NCI-H510A treated with DMSO at 0.1 percent for 48 hours (cell line): ENCODE measurements around the gene STX10.
"Not testable (repeated sequence)": the region's sequence is repeated elsewhere in the genome, so short reads cannot be mapped to it uniquely, and the experiment has no call there.

Source experiments
- DNase-seq: peaks from one replicate; lab custom pipeline; 2025; lab: John Stamatoyannopoulos, UW

Gene STX10, protein sequence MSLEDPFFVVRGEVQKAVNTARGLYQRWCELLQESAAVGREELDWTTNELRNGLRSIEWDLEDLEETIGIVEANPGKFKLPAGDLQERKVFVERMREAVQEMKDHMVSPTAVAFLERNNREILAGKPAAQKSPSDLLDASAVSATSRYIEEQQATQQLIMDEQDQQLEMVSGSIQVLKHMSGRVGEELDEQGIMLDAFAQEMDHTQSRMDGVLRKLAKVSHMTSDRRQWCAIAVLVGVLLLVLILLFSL

DNA sequence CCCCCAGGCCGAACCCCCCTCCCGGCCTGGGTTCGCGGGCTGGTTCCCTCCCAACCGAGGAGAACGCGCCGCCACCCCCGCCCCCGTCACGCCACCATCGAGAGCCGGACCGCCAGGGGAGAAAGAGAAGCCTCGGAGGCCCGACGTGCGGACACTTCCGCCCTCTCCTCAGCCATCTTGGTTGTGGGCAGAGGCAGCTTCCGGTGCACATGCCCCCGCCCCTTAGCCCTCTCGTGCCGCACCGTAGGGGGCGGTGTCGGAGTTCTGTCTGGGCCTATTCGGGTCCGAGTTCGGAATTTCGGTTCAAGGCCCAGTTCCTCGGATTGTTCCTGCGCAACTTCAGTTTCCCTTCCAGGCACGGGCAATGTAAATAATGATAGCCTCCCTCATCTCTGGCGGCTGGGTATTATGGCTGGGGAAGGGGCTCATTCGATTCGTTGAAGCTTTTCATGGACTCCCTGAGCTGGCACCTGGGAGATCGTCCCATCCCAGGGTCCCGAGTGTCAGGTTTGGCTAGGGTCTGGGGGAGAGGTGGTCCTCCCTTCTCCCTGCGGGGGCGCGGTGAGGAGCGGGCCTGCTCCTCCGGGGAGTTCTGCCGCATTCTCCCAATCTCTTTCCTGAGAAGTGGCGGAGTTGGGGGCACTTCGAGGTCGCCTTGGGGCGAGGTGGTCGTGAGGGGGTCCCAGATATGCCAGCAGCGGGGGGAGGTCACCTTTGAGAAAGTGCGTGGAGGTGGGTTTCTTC is at the start of gene STX10, which contains the start of gene IER2:
TSS of gene STX10 (minus strand) at position 189 of the 744 bp plus-strand sequence. CDS start 202 bp downstream, outside the sequence.
TSS of gene IER2 (plus strand) at position 225 of the 744 bp plus-strand sequence. CDS start 2,776 bp downstream, outside the sequence.
- peak; percentile 88 for DNase-seq

DNA sequence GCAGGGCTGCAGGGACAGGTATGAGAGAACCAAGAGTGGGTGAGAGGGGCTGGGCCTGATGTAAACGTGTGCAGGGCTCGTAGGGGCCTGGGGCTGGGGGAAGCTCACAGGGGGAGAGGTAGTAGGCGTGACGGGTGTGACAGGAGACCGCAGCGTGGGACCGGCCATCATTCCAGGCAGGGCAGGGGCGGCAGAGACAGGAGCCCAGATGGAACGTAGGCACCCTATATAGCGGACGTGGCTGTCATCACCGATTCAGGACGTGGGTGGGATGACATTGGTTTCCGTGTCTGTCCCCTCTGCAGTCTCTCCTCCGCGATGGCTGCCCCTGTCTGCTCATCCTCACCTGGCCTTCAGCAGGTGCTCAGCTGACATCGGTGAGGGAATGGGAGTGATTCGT is 48.5 kb upstream of the STX10 start:
- DNase-seq = no peak

DNA sequence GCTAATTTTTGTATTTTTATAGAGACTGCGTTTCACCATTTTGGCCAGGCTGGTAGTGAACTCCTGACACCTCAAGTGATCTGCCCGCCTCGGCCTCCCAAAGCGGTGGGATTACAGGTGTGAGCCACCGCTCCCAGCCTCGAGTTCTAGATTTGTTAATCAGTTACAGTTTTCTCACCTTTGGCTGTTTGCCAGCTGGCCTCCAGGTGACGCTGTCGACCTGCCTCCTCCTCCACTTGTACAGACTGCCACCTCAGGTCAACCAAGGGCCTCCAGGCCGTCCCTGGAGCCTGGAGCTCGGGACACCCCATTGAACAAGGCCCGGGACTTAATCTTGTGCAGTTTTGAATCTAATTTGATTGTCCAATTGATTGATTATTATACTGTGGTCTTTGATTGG is 45.5 kb upstream of the STX10 start:
- peak; percentile 32 for DNase-seq

DNA sequence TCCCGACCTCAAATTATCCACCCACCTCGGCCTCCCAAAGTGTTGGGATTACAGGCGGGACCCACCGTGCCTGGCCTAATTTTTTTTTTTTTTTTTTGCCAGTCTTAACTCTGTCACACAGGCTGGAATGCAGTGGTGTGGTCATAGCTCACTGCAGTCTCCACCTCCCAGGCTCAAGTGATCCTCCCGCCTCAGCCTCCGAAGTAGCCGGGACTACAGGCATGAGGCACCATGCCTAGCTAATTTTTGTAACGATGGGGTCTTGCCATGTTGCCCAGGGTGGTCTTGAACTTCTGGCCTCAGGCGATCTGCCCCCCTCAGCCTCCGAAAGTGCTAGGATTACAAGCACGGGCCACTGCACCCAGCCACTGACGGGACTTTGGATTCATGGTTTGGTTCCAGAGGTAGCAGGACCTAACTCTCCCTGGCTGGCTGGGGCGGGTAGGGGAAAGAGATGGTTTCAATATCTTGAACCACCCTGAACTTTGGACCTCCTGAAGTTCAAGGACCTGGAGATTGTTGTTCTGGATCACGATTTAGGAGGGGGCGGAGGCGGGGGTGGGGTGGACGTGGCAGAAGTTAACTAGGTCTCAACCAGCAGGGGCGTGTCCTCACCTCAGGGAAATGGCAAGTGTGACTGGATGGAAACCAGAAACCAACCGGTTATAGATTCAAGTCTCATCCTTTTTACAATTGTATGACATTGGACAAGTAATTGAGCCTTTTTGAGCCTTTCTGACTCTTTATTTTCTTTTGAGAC is 40.8 kb upstream of the STX10 start:
- no peak for DNase-seq

DNA sequence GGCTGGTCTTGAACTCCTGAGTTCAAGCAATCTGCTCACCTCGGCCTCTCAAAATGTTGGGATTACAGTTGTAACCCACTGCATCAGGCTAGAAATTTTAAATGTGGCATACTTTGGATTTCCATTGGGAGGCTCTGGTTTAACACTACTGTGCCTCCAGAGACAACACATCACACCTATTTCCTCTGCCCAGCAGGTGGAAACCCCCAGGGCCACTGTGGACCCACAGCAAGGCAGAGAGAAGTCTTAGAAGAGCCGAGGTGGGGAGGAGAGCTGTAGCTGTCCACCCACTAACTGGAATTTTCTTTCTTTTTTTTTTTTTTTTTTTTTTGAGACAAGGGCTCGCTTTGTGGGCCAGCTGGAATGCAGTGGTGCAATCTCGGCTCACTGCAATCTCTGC is 39.4 kb upstream of the STX10 start:
- no peak for DNase-seq

DNA sequence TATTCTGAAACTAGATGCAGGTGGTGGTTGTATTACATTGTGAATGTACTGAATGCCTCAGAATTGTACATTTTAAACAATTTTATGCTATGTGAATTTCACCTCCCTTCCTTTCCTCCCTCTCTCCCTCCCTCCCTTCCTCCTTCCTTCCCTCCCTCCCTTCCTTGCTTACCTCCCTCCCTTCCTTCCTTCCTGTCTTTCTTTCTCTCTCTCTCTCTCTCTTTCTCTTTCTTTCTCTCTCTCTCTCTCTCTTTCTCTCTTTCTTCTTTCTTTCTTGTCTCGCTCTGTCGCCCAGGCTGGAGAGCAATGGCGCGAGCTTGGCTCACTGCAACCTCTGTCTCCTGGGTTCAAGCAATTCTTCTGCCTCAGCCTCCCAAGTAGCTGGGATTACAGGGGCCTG is 37.2 kb upstream of the STX10 start:
- no peak for DNase-seq

DNA sequence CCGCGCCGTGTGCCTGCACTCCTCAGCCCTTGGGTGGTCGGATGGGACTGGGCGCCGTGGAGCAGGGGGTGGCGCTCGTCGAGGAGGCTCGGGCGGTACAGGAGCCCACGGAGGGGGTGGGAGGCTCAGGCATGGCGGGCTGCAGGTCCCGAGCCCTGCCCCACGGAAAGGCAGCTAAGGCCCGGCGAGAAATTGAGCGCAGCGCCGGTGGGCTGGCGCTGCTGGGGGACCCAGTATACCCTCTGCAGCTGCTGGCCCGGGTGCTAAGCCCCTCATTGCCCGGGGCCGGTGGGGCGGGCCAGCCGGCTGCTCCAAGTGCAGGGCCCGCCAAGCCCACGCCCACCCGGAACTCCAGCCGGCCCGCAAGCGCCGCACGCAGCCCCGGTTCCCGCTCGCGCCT is 36.5 kb upstream of the STX10 start:
- DNase-seq = not testable (repeated sequence)

DNA sequence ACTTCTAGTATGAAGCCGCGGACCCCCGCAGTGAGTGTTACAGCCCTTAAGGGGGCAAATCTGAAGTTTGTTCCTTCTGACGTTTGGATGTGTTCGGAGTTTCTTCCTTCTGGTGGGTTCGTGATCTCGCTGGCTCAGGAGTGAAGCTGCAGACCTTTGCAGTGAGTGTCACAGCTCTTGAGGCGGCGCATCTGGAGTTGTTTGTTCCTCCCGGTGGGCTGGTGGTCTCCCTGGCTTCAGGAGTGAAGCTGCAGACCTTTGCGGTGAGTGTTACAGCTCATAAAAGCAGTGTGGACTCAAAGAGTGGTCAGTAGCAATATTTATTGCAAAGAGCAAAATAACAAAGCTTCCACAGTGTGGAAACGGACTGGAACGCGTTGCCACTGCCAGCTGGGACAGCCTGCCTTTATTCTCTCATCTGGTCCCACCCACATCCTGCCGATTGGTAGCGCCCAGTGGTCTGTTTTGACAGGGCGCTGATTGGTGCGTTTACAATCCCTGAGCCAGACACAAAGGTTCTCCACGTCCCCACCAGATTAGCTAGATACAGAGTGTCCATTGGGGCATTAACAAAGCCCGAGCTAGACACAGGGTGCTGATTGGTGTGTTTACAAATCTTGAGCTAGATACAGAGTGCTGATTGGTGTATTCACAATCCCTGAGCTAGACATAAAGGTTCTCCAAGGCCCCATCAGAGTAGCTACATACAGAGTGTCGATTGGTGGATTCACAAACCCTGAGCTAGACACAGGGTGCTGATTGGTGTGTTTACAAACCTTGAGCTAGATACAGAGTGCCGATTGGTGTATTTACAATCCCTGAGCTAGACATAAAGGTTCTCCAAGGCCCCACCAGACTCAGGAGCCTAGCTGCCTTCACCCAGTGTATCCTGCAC is 35.8 kb upstream of the STX10 start:
- DNase-seq = not testable (repeated sequence)

DNA sequence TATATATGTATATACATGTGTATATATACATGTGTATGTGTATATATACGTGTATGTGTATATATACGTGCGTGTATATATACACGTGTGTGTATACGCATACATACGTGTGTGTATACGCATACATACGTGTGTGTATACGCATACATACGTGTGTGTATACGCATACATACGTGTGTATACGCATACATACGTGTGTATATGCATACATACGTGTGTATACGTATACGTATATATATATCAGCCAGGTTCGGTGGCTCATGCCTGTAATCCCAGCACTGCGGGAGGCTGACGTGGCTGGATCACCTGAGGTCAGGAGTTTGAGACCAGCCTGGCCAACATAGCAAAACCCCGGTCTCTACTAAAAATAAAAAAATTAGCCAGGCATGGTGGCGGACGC is 34.8 kb upstream of the STX10 start:
- DNase-seq = not testable (repeated sequence)

DNA sequence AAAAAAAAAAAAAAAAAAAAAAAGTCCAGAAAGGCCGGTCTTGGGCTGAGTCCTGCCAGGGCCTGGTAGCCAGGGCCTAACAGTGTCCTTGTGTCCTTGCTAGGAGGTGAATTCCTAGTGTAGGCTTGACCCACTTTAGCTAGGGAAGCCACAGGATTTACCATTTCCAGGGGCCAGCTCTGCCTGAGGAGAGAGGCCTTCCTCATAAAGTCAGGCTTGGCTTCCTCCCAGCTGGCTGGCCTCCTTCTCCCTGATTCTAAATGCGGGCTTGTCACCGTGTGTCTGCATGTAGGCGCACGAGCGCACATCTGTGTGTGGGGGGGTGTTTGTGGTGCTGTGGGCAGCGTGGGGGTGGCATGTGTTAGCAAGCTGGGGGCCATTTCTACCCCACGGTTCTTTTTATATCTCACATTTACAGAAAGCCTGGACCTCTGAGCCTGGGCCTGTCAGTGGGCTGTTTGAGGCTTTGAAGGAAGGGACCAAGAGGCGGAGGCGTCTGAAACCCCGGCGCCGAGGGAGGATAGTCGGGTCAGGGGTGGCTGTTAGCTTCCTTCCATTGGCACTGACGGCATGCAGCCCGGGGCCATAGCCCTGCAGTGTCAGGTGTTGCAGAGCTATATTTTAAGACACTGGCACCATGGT is 31.7 kb upstream of the STX10 start:
- no peak for DNase-seq

DNA sequence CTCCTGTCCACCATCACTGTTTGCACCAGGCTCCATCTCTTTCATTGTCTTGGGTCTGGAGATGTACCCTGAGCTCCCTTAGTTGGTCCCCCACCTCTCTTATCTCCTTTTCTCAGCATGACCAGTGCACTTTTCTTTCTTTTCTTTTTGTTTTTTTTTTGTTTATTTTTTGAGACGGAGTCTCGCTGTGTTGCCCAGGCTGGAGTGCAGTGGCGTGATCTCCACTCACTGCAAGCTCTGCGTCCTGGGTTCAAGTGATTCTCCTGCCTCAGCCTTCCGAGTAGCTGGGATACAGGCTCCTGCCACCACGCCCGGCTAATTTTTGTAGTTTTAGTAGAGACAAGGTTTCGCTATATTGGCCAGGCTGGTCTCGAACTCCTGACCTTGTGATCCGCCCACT is 28.1 kb upstream of the STX10 start:
- not testable (repeated sequence) for DNase-seq

DNA sequence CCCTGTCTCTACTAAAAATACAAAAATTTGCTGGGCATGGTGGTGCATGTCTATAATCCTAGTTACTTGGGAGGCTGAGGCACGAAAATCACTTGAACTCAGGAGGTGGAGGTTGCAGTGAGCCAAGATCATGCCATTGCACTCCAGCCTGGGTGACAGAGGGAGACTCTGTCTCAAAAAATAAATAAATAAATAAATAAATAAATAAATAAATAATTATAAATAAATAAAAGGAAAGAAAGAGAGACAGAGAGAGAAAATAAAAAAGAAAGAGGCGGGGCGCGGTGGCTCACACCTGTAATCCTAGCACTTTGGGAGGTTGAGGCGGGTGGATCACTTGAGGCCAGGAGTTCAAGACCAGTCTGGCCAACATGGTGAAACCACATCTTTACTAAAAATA is 27.4 kb upstream of the STX10 start:
- DNase-seq = not testable (repeated sequence)

DNA sequence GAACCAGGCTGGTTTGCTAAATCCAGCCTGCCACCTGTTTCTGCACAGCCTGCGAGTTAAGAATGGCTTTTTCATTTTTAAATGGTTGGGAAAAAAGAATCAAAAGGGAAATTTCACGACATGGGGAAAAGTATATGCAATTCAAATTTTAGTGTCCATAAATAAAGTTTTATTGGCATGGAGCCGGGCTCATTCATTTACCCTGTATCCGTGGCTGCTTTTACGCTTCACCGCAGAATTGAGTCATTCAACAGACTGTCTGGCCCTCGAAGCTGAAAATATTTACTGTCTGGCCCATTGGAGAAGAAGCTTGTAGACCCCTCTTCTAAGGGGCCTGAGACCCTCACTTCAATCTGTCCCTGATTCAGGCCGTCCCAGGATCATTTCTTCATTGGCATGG is 26.2 kb upstream of the STX10 start:
- DNase-seq = no peak

DNA sequence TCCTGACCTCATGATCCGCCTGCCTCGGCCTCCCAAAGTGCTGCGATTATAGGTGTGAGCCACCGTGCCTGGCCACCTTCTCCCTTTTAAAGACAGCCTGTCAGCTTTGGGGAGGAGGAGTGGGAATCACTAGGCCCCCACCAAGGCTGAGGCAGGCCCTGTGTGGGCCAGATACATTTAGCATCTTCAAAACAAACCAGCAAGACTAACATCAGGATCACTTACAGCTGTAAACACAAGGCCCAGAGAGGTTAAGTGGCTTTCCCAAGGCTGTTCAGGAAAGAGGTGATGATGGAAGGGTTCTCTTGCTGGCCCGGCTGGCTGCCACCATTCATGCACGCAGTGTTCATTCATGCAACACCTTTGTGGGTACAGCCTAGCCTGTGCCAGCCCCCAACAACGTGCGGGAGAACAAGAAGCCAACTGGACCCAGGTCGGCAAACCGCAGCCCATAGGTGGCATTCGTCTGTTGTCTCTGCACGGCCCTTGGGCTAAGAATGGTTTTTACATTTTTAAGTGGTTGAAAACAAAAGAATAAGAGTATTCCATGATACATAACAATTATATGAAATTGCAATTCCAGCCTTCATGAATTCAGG is 23.1 kb upstream of the STX10 start:
- DNase-seq = no peak

DNA sequence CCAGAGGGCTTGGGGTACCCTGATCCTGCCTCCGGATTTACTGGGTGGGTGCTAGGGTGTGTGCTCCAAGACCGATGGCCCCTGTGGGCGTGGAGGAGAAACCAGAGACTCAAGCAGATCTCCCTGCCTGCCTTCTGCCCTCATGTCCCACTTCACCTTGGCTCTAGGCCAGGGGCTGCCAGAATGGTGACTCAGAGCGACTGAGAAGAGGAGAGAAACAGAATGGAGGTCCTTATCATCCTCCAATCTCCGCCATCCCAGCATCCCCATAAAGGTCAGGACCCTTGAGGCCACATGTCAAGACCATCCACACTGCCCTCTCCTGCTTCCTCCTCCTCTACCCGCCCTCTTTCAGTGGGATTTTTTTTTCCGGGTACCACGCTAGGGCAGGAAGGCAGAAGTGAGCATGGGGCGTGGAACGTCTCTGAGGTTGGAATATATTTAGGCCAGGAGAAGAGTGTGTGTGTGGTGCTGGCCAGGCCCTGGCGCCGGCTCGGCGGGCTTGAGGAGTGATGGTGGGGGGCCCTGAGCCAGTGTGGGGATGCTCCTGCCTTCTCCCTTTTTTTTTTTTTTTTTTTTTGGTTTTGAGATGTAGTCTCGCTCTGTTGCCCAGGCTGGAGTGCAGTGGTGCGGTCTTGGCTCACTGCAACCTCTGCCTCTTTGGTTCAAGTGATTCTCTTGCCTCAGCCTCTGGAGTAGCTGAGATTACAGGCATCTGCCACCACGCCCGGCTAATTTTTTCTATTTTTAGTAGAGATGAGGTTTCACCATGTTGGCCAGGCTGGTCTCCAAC is 22.4 kb upstream of the STX10 start:
- DNase-seq = peak; percentile 20

DNA sequence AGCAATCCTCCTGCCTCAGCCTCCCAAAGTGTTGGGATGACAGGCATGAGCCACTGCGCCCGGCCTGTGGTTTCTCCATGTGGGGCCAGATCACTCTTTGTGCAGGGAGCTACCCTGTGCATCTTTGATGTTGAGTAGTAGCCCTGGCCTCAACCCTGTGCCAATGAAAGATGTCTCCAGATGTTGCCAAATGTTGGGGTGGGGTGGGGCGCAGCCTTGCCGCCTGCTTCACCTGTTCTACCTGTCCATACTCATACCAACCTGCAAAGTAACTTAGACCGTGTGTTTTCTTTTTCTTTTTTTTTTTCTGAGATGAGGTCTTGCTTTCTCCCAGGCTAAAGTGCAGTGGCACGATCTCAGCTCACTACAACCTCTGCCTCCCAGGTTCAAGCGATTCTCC is 21.0 kb upstream of the STX10 start:
- DNase-seq = no peak

DNA sequence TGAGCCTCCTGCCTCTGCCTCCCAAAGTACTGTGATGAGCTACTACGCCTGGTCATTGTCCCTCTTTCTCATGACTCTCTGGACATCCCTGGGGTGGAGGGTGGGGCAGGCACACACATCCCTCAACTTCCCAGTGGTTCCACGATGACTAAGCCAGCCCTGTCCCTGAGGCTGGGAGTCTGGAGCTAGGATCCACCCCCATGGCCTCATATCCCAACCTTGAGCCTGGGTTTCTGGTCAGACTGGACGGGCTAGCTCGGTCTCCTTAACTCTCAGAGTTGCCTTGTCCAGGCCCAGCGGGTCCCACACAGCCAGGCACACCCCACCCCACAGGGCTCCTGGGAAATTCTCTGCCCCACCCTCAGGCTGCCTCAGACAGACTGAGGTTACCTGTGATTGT is 19.6 kb upstream of the STX10 start:
- no peak for DNase-seq

DNA sequence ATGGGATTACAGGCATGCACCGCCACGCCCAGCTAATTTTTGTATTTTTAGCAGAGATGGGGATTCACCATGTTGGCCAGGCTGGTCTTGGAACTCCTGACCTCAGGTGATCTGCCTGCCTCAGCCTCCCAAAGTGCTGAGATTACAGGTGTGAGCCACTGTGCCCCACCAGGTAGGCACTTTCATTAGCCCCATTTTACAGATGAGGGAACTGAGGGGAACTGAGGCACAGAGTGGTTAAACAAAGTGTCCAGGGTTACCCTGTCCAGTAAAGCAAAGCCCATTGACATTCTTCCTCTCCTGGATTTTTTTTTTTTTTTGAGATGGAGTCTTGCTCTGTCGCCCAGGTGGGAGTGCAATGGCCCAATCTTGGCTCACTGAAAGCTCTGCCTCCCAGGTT is 16.0 kb upstream of the STX10 start:
- DNase-seq = not testable (repeated sequence)

DNA sequence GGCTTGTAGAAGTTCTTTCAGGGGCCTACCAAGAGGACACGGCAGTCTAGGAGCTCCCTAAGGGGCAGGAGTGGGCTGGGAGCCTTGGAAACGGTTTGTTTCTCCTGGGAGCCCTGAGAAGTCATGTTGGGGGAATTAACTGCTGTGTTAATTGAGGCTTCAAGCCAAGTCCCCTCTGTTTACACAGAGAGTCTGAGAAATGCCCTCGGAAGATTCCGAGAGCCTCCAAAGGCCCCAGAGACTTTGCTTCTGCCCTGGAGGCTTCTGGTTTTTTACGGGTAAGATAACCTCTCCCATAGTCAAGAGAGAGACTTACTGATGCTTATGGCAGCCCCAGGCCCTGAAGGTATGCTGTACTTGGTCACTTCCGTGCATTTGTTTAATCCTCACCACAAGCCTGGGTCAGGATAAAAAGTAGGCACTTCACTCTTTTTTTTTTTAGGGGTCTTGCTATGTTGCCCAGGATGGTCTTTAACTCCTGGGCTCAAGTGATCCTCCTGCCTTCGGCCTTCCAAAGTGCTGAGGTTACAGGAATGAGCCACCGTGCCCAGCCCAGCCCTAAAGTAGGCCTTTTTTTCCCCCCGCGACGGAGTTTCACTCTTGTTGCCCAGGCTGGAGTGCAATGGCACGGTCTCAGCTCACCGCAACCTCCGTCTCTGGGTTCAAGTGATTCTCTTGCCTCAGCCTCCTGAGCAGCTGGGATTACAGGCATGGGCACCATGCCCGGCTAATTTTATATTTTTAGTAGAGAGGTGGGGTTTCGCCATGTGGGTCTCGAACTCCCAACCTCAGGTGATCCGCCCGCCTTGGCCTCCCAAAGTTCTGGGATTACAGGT is 15.2 kb upstream of the STX10 start:
- DNase-seq = no peak
